ENCODE results near the gene DYNLT2B.
"Not testable (repeated sequence)": the region's sequence is repeated elsewhere in the genome, so short reads cannot be mapped to it uniquely, and the experiment has no call there.

Gene DYNLT2B

DNA sequence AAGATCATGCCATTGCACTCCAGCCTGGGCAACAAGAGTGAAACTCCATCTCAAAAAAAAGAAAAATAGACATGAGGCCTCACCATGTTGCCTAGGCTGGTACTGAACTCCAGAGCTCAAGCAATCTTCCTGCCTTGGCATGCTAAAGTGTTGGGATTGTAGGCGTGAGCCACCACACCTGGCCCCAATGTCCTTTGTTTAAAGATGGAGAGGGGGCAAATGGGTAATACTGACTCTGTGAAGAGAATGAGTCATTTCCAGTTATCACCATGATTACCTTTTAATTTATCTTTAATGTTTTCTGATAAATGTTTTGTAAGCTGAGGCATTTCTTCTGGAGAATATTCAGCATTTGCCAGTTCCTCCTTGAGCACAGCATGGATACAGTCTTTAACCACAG lies 2.2 kb downstream of the DYNLT2B start:
- TF ChIP-seq, protein P1, sequence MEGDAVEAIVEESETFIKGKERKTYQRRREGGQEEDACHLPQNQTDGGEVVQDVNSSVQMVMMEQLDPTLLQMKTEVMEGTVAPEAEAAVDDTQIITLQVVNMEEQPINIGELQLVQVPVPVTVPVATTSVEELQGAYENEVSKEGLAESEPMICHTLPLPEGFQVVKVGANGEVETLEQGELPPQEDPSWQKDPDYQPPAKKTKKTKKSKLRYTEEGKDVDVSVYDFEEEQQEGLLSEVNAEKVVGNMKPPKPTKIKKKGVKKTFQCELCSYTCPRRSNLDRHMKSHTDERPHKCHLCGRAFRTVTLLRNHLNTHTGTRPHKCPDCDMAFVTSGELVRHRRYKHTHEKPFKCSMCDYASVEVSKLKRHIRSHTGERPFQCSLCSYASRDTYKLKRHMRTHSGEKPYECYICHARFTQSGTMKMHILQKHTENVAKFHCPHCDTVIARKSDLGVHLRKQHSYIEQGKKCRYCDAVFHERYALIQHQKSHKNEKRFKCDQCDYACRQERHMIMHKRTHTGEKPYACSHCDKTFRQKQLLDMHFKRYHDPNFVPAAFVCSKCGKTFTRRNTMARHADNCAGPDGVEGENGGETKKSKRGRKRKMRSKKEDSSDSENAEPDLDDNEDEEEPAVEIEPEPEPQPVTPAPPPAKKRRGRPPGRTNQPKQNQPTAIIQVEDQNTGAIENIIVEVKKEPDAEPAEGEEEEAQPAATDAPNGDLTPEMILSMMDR (conservative IDR thresholded peaks at IDR 0.05; ENCODE audit: low read length) = no peak
- TF ChIP-seq EZH2phosphoT487 (IDR thresholded peaks at IDR 0.05; ENCODE audit: borderline replicate concordance) = no peak

DNA sequence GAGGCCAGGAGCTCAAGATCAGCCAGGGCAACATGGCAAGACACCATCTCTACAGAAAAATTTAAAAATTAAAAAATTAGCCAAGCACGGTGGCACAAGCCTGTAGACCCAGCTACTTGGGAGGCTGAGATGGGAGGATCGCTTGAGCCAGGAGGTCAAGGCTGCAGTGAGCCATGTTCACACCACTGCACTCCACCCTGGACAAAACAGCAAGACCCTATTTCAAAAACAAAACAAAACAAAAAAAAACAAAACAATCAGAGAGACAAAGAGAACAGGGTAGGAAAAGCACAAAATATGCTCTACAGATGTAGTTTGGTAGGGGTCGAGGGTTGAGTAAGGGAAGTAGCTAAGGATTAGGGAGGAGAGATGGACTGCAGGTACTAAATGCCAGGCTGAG lies 3.4 kb downstream of the DYNLT2B start:
- H4K20me1 ChIP-seq (ENCODE audit: insufficient read depth, low read length, poor library complexity, severe bottlenecking) = no peaks in the 10 kb centered on the region
- peaks cover 14% of the 10 kb centered on the region; the same call in 1 of the 2 replicates for H3K79me2 ChIP-seq (ENCODE audit: insufficient read depth, low read length)
- H3K4me3 ChIP-seq (ENCODE audit: low read length, poor library complexity, severe bottlenecking) = no peak overlapping the region
- TF ChIP-seq, protein P1 (conservative IDR thresholded peaks at IDR 0.05; ENCODE audit: low read length) = no peak
- no peak for TF ChIP-seq EZH2phosphoT487 (IDR thresholded peaks at IDR 0.05; ENCODE audit: borderline replicate concordance)
- H3F3A ChIP-seq (ENCODE audit: low read depth) = no peaks in the 10 kb centered on the region
- no peak overlapping the region for H2AFZ ChIP-seq (ENCODE audit: low read length)
- no peak overlapping the region for H3K9ac ChIP-seq (ENCODE audit: low read depth, low read length, poor library complexity, severe bottlenecking)
- no peaks in the 10 kb centered on the region for H3K9me2 ChIP-seq (replicated peaks; ENCODE audit: low read depth, low read length)
- no peaks in the 10 kb centered on the region for H3K36me3 ChIP-seq (ENCODE audit: insufficient read depth, low read length)
- no peak overlapping the region for H3K4me2 ChIP-seq (ENCODE audit: low read depth, low read length, poor library complexity, severe bottlenecking)
- H3K9me3 ChIP-seq (ENCODE audit: insufficient read depth, low read depth, low read length) = no peaks in the 10 kb centered on the region
- H3K27me3 ChIP-seq (ENCODE audit: insufficient read depth, low read length, poor library complexity, severe bottlenecking) = no peaks in the 10 kb centered on the region
- peaks cover 4% of the 10 kb centered on the region for H3K4me1 ChIP-seq (ENCODE audit: insufficient read depth, low read length, poor library complexity, severe bottlenecking)

More for the DNA sequence above, 2.2 kb downstream of the DYNLT2B start:
- no peaks in the 10 kb centered on the region for H4K20me1 ChIP-seq (ENCODE audit: insufficient read depth, low read length, poor library complexity, severe bottlenecking)
- H3K4me1 ChIP-seq (ENCODE audit: insufficient read depth, low read length, poor library complexity, severe bottlenecking) = peaks cover 4% of the 10 kb centered on the region
- H3K79me2 ChIP-seq (ENCODE audit: insufficient read depth, low read length) = peaks cover 14% of the 10 kb centered on the region; the same call in 1 of the 2 replicates
- H3K4me2 ChIP-seq (ENCODE audit: low read depth, low read length, poor library complexity, severe bottlenecking) = no peak overlapping the region
- no peak overlapping the region for H3K9ac ChIP-seq (ENCODE audit: low read depth, low read length, poor library complexity, severe bottlenecking)
- no peak overlapping the region for H2AFZ ChIP-seq (ENCODE audit: low read length)
- H3K9me3 ChIP-seq (ENCODE audit: insufficient read depth, low read depth, low read length) = no peaks in the 10 kb centered on the region
- H3K36me3 ChIP-seq (ENCODE audit: insufficient read depth, low read length) = no peaks in the 10 kb centered on the region
- H3K27me3 ChIP-seq (ENCODE audit: insufficient read depth, low read length, poor library complexity, severe bottlenecking) = no peaks in the 10 kb centered on the region
- no peaks in the 10 kb centered on the region for H3F3A ChIP-seq (ENCODE audit: low read depth)
- no peaks in the 10 kb centered on the region for H3K9me2 ChIP-seq (replicated peaks; ENCODE audit: low read depth, low read length)
- no peak overlapping the region for H3K4me3 ChIP-seq (ENCODE audit: low read length, poor library complexity, severe bottlenecking)

DNA sequence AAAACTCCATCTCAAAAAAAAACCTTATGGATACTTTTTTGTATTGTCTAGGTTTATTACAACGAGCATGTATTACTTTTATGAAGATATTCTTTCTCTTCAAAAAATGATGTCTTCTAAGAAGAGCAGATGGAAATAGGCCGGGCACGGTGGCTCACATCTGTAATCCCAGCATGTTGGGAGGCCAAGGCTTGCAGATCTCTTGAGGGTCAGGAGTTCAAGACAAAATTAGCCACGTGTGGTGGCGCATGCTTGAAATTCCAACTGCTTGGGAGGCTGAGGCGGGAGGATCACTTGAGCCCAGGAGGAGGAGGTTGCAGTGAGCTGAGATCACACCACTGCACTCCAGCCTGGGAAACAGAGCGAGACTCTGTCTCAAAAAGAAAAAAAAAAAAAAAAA lies 4.0 kb downstream of the DYNLT2B start:
- not testable (repeated sequence) for H3K9me3 ChIP-seq (ENCODE audit: insufficient read depth, low read depth, low read length); H3K27me3 ChIP-seq (ENCODE audit: insufficient read depth, low read length, poor library complexity, severe bottlenecking); H3K9ac ChIP-seq (ENCODE audit: low read depth, low read length, poor library complexity, severe bottlenecking); H3K4me2 ChIP-seq (ENCODE audit: low read depth, low read length, poor library complexity, severe bottlenecking); H4K20me1 ChIP-seq (ENCODE audit: insufficient read depth, low read length, poor library complexity, severe bottlenecking); H3K4me3 ChIP-seq (ENCODE audit: low read length, poor library complexity, severe bottlenecking); H3K9me2 ChIP-seq (replicated peaks; ENCODE audit: low read depth, low read length); H3K36me3 ChIP-seq (ENCODE audit: insufficient read depth, low read length); H3K4me1 ChIP-seq (ENCODE audit: insufficient read depth, low read length, poor library complexity, severe bottlenecking); H2AFZ ChIP-seq (ENCODE audit: low read length); H3F3A ChIP-seq (ENCODE audit: low read depth)
- peaks cover 14% of the 10 kb centered on the region; the same call in 1 of the 2 replicates for H3K79me2 ChIP-seq (ENCODE audit: insufficient read depth, low read length)

DNA sequence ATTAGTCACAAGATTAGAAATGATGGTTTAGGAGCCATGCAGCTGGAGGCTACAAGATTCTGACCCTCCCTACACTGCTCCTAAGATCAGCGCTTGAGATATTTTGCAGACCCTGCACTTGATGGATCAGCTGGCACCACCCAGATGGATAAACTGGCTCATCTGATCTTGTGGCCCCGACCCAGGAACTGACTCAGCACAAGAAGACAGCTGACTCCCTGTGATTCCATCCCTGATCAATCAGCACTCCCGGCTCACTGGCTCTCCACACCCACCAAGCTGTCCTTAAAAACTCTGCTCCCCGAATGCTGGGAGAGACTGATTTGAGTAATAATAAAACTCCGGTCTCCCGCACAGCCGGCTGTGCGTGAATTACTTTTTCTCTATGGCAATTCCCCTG lies 15.1 kb downstream of the DYNLT2B start:
- not testable (repeated sequence) for H3K79me2 ChIP-seq (ENCODE audit: insufficient read depth, low read length); H3K4me3 ChIP-seq (ENCODE audit: low read length, poor library complexity, severe bottlenecking); H3K9me3 ChIP-seq (ENCODE audit: insufficient read depth, low read depth, low read length); H3K4me1 ChIP-seq (ENCODE audit: insufficient read depth, low read length, poor library complexity, severe bottlenecking); H3K9me2 ChIP-seq (replicated peaks; ENCODE audit: low read depth, low read length); H3K4me2 ChIP-seq (ENCODE audit: low read depth, low read length, poor library complexity, severe bottlenecking); H3F3A ChIP-seq (ENCODE audit: low read depth); H3K27me3 ChIP-seq (ENCODE audit: insufficient read depth, low read length, poor library complexity, severe bottlenecking); H2AFZ ChIP-seq (ENCODE audit: low read length); H3K36me3 ChIP-seq (ENCODE audit: insufficient read depth, low read length); H3K9ac ChIP-seq (ENCODE audit: low read depth, low read length, poor library complexity, severe bottlenecking); H4K20me1 ChIP-seq (ENCODE audit: insufficient read depth, low read length, poor library complexity, severe bottlenecking)

DNA sequence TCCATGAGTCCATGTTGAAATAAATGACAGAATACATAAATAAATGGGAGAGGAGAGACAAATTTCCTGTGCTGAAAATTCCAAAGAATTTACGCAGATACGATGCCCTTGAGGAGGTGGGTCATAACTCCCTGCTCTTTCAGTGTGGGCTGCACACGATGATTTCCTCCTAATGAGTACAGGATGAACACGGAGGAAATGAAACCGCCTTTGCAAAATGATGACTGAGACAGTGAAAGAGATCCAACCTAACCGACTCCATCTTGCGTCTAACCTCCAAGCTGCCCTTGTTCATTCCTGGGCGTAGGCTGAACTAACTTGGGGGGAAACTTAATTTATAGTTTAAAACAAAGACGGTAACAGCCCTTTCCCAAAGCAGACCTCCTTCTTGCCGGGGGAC lies 15.5 kb downstream of the DYNLT2B start:
- not testable (repeated sequence) for H3K79me2 ChIP-seq (ENCODE audit: insufficient read depth, low read length); H3K9me3 ChIP-seq (ENCODE audit: insufficient read depth, low read depth, low read length); H3K27me3 ChIP-seq (ENCODE audit: insufficient read depth, low read length, poor library complexity, severe bottlenecking); H3K4me3 ChIP-seq (ENCODE audit: low read length, poor library complexity, severe bottlenecking); H3K9ac ChIP-seq (ENCODE audit: low read depth, low read length, poor library complexity, severe bottlenecking); H2AFZ ChIP-seq (ENCODE audit: low read length); H3F3A ChIP-seq (ENCODE audit: low read depth); H3K36me3 ChIP-seq (ENCODE audit: insufficient read depth, low read length); H3K4me1 ChIP-seq (ENCODE audit: insufficient read depth, low read length, poor library complexity, severe bottlenecking); H3K9me2 ChIP-seq (replicated peaks; ENCODE audit: low read depth, low read length); H3K4me2 ChIP-seq (ENCODE audit: low read depth, low read length, poor library complexity, severe bottlenecking); H4K20me1 ChIP-seq (ENCODE audit: insufficient read depth, low read length, poor library complexity, severe bottlenecking)
